CD14-positive monocyte (primary cell): ENCODE measurements around the gene PLAC8L1. TPM values are rescaled to one million over a fixed set of nuclear protein-coding genes. Genes with fewer than 3 reads are reported as not detected.

Source experiments
- DNase-seq, 3 donors: peaks; one replicate each; pipeline ENCODE4 v3.0.0-alpha.2; 2011 to 2022
- H2AFZ ChIP-seq: 2 replicates; pipeline ENCODE4 v1.6.0; 2012; ENCODE audit warnings: mild to moderate bottlenecking, low read depth, low read length, inconsistent platforms; ENCODE audit not compliant: insufficient read depth, poor library complexity, severe bottlenecking
- H3K27ac ChIP-seq, 2 donors: 1 replicate in 1 of 2; 2 replicates in 1 of 2; pipeline ENCODE4 v1.5.1; 2012 to 2013; ENCODE audit warnings: low read length in 2 of 2, control low read depth in 1 of 2, inconsistent platforms in 1 of 2, low read depth in 1 of 2, mild to moderate bottlenecking in 1 of 2
- H3K27me3 ChIP-seq, 2 donors: one replicate each; pipeline versions ENCODE4 v1.6.0 to v1.6.1; 2011 to 2013; ENCODE audit warnings: low read length in 2 of 2; ENCODE audit not compliant: control insufficient read depth in 2 of 2, insufficient read depth in 2 of 2
- H3K36me3 ChIP-seq, 2 donors: replicated peaks in 1 of 2; 1 replicate in 1 of 2; 2 replicates in 1 of 2; pipeline versions ENCODE4 v1.5.1 to v1.6.1; 2012 to 2013; ENCODE audit warnings: low read length in 2 of 2, control low read depth in 1 of 2, inconsistent platforms in 1 of 2, mild to moderate bottlenecking in 1 of 2; ENCODE audit not compliant: insufficient read depth in 2 of 2, control insufficient read depth in 1 of 2
- H3K4me1 ChIP-seq, 2 donors: 1 replicate in 1 of 2; 2 replicates in 1 of 2; pipeline versions ENCODE4 v1.5.1 to v1.6.1; 2012 to 2013; ENCODE audit warnings: low read length in 2 of 2, control low read depth in 1 of 2, inconsistent platforms in 1 of 2, mild to moderate bottlenecking in 1 of 2, moderate library complexity in 1 of 2; ENCODE audit not compliant: insufficient read depth in 2 of 2, control insufficient read depth in 1 of 2
- H3K4me2 ChIP-seq: replicated peaks from 2 replicates; pipeline ENCODE3; 2012; ENCODE audit warnings: low read length, moderate library complexity, mild to moderate bottlenecking; ENCODE audit not compliant: poor library complexity, severe bottlenecking; ENCODE audit errors: extremely low read depth
- H3K4me3 ChIP-seq, 3 experiments: fragments of 200-600 bp in 1 of 3; sonication (generic) in 1 of 3; replicated peaks in 1 of 3; 1 replicate in 2 of 3; 2 replicates in 1 of 3; pipeline ENCODE4 v1.5.1; 2011 to 2013; ENCODE audit warnings: low read length in 3 of 3, mild to moderate bottlenecking in 3 of 3, control low read depth in 2 of 3, low read depth in 2 of 3, inconsistent platforms in 1 of 3, moderate library complexity in 1 of 3
- H3K79me2 ChIP-seq: 2 replicates; pipeline ENCODE4 v1.6.0; 2012; ENCODE audit warnings: mild to moderate bottlenecking, control low read depth, inconsistent platforms, low read length, moderate library complexity; ENCODE audit not compliant: insufficient read depth
- H3K9ac ChIP-seq: 2 replicates; pipeline ENCODE4 v1.6.0; 2017; ENCODE audit warnings: low read length, mild to moderate bottlenecking; ENCODE audit not compliant: insufficient read depth, poor library complexity, severe bottlenecking
- H3K9me3 ChIP-seq, 2 donors: replicated peaks in 1 of 2; 1 replicate in 1 of 2; 2 replicates in 1 of 2; pipeline versions ENCODE4 v1.5.1 to v1.6.1; 2012 to 2013; ENCODE audit warnings: low read length in 2 of 2, control low read depth in 1 of 2; ENCODE audit not compliant: control insufficient read depth in 1 of 2, insufficient read depth in 1 of 2
- H4K20me1 ChIP-seq: 2 replicates; pipeline ENCODE4 v1.6.0; 2012; ENCODE audit warnings: mild to moderate bottlenecking, low read length, control low read depth, moderate library complexity; ENCODE audit not compliant: insufficient read depth
- H3K27ac Mint-ChIP-seq, 7 donors: one replicate each; pipeline ENCODE4 v1.8.0; 2020; ENCODE audit warnings: mild to moderate bottlenecking in 7 of 7, mixed read lengths in 7 of 7, moderate library complexity in 6 of 7, inconsistent platforms in 2 of 7
- H3K27me3 Mint-ChIP-seq, 3 donors: one replicate each; pipeline ENCODE4 v1.8.0; 2021 to 2022; ENCODE audit warnings: low read depth in 3 of 3, mild to moderate bottlenecking in 3 of 3, mixed read lengths in 3 of 3, moderate library complexity in 3 of 3, inconsistent platforms in 1 of 3
- H3K36me3 Mint-ChIP-seq, 2 donors: one replicate each; pipeline ENCODE4 v1.8.0; 2020; ENCODE audit warnings: mixed read lengths in 2 of 2, inconsistent platforms in 1 of 2, mild to moderate bottlenecking in 1 of 2
- H3K4me1 Mint-ChIP-seq: one replicate; pipeline ENCODE4 v1.8.0; 2020; ENCODE audit warnings: mild to moderate bottlenecking, mixed read lengths
- H3K4me3 Mint-ChIP-seq, 2 donors: one replicate each; pipeline ENCODE4 v1.8.0; 2020; ENCODE audit warnings: mild to moderate bottlenecking in 2 of 2, mixed read lengths in 2 of 2, moderate library complexity in 1 of 2
- H3K9me3 Mint-ChIP-seq, 7 donors: one replicate each; pipeline ENCODE4 v1.8.0; 2020 to 2022; ENCODE audit warnings: mixed read lengths in 7 of 7, mild to moderate bottlenecking in 6 of 7, moderate library complexity in 6 of 7, inconsistent platforms in 2 of 7
- CTCF ChIP-seq: fragments of 200-600 bp; IDR thresholded peaks from one replicate; pipeline ENCODE4 v1.8.0; 2022; ENCODE audit warnings: antibody characterized with exemption, mild to moderate bottlenecking
- WGBS: methylation state at CpG from one replicate; pipeline ENCODE4 v1.1.5; 2013; ENCODE audit warnings: missing lambda C conversion rate; ENCODE audit not compliant: insufficient coverage; 5-methylcytosine and 5-hydroxymethylcytosine counted together
- intact Hi-C, 2 donors: fragments of 100-400 bp; cut with micrococcal nuclease; formaldehyde crosslinking; loops; one replicate each; pipeline versions ENCODE4 v1.15.0 to v1.15.1; 2023
- polyA minus RNA-seq: library from RNA; depleted of rRNA, polyadenylated mRNA; stranded (reverse); fragments of >200 nt; gene quantifications from 2 replicates; pipeline ENCODE4 v1.2.3, GENCODE V29; 2012
- polyA plus RNA-seq, 3 donors: library from polyadenylated mRNA; depleted of rRNA in 1 of 3; unstranded in 2 of 3; stranded (reverse) in 1 of 3; fragments of 300-500 nt in 2 of 3; fragments of >200 nt in 1 of 3; fragmentation: Illumina TruSeq in 2 of 3; gene quantifications; 1 replicate in 2 of 3; 2 replicates in 1 of 3; pipeline ENCODE4 v1.2.3, GENCODE V29; 2012 to 2021
- total RNA-seq, 12 experiments: library from RNA in 1 of 12; stranded (reverse) in 1 of 12; fragments of 120-200 nt in 1 of 12; gene quantifications; one replicate each; pipeline ENCODE4 v1.2.4 and lab custom pipeline; 2013 to 2026; ENCODE audit warnings: mixed read lengths in 6 of 12, inconsistent platforms in 1 of 12

Gene PLAC8L1, protein sequence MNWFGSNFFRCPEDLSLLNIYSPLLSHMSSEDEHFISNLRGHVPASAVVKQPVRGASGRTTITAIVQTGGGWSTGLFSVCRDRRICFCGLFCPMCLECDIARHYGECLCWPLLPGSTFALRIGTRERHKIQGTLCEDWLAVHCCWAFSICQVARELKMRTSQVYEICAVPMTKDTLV
- not detected for total RNA-seq (2013)
- polyA plus RNA-seq, result not detected
- not detected in 2 replicates for polyA minus RNA-seq
- 0.07 to 0.75 (median 0.23) reads per million in 11 experiments for total RNA-seq (lab: John Stamatoyannopoulos, UW)

GRCh38 chr5:146105477-146105876 is at the start of gene PLAC8L1:
Gene PLAC8L1 (minus strand): TSS chr5:146105577. CDS start chr5:146104311, 1,266 bp downstream.
- Mint-ChIP-seq H3K4me3 (no peak within 1 kb of the TSS), H3K27ac (peak within 1 kb of the TSS in 1 of 7 donors; percentile 6), H3K27me3 (no peaks in the 10 kb centered on the region), H3K36me3 (no peaks in the 10 kb centered on the region), H3K4me1 (peaks cover 2% of the 10 kb centered on the region), H3K9me3 (no peaks in the 10 kb centered on the region)
- intact Hi-C loops, result no loop called here
- Histone ChIP-seq H4K20me1 (no peaks in the 10 kb centered on the region), H3K79me2 (no peaks in the 10 kb centered on the region), H3K4me3 (no peak within 1 kb of the TSS), H3K9me3 (no peaks in the 10 kb centered on the region), H2AFZ (no peak within 1 kb of the TSS), H3K27me3 (no peaks in the 10 kb centered on the region), H3K4me2 (no peak within 1 kb of the TSS), H3K4me1 (no peaks in the 10 kb centered on the region), H3K9ac (no peak within 1 kb of the TSS), H3K36me3 (no peaks in the 10 kb centered on the region), H3K27ac (no peak within 1 kb of the TSS)
- DNase-seq, result no peak
- WGBS, result no CpG with 5 or more reads among the region's 2 CpGs
- no peak for TF ChIP-seq CTCF

GRCh38 chr5:146151970-146152369 is 46.6 kb upstream of the PLAC8L1 start:
- no peak for TF ChIP-seq CTCF
- H3K36me3 Mint-ChIP-seq, result peaks cover 76 to 82% of the 10 kb centered on the region in 2 donors
- intact Hi-C loops, result loop anchor here in 1 of 2 donors (10.0 kb wide), 1 partner anchor 123 kb away; no protein-coding TSS in a partner anchor

More at GRCh38 chr5:146151970-146152369, 46.6 kb upstream of the PLAC8L1 start:
- no peaks in the 10 kb centered on the region for H3K27me3 Mint-ChIP-seq
- H3K9ac ChIP-seq, result no peak overlapping the region
- H4K20me1 ChIP-seq, result no peaks in the 10 kb centered on the region
- peaks cover 3% of the 10 kb centered on the region for H3K4me1 Mint-ChIP-seq
- H3K4me3 Mint-ChIP-seq, result no peak overlapping the region
- H3K36me3 ChIP-seq, result peaks cover 85 to 98% of the 10 kb centered on the region in 2 donors
- WGBS, result 40% methylated on average over 3 of the region's 3 CpGs
- no peak overlapping the region for H2AFZ ChIP-seq
- no peaks in the 10 kb centered on the region for H3K9me3 ChIP-seq
- no peak overlapping the region for H3K4me2 ChIP-seq
- H3K9me3 Mint-ChIP-seq, result no peaks in the 10 kb centered on the region
- DNase-seq, result peak in 1 of 3 donors; percentile 3
- peaks cover 0 to 4% of the 10 kb centered on the region in 2 donors for H3K4me1 ChIP-seq
- no peak overlapping the region for H3K4me3 ChIP-seq
- H3K79me2 ChIP-seq, result no peaks in the 10 kb centered on the region
- peak overlapping the region in 1 of 2 donors; percentile 28 for H3K27ac ChIP-seq
- peak overlapping the region in 2 of 7 donors; percentile 6 to 57 for H3K27ac Mint-ChIP-seq
- no peaks in the 10 kb centered on the region for H3K27me3 ChIP-seq
